Retinal pigment epithelial cell (primary cell): ENCODE results near the gene GUCA2B.

Experiments used
- DNase-seq: peaks from one replicate; pipeline ENCODE4 v3.0.0-alpha.2; 2010; ENCODE audit warnings: low read depth
- H3K4me3 ChIP-seq: 2 replicates; pipeline ENCODE4 v1.5.1; 2011; ENCODE audit warnings: mild to moderate bottlenecking, low read length, control low read depth, moderate library complexity
- CTCF ChIP-seq: conservative IDR thresholded peaks from 2 replicates; pipeline ENCODE4 v1.5.1; 2011; ENCODE audit warnings: low read depth, low read length, control low read depth, inconsistent platforms

Gene GUCA2B

DNA sequence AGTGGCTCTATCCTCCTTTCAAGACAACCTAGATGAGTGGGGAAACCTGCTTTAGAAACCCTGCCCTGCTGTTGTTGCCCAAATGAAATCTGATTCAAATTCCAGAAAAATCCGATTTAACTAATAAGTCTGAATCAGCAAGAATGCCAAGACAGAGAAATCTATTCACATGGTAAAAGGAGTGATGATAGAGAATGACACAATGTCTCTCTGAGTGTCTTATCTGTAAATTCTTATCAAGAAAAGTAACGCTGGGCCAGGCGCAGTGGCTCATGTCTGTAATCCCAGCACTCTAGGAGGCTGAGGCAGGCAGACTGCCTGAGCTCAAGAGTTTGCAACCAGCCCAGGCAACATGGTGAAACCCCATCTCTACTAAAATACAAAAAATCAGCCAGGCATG lies 25.0 kb downstream of the GUCA2B start:
- no peak for TF ChIP-seq CTCF
- no peak for DNase-seq
- no peak overlapping the region for H3K4me3 ChIP-seq

- TF ChIP-seq CTCF: no peak
- DNase-seq: peak; percentile 69
- H3K4me3 ChIP-seq: no peak overlapping the region
Observed at GRCh38 chr1:42179275-42179674, 26.1 kb downstream of the GUCA2B start.

DNA sequence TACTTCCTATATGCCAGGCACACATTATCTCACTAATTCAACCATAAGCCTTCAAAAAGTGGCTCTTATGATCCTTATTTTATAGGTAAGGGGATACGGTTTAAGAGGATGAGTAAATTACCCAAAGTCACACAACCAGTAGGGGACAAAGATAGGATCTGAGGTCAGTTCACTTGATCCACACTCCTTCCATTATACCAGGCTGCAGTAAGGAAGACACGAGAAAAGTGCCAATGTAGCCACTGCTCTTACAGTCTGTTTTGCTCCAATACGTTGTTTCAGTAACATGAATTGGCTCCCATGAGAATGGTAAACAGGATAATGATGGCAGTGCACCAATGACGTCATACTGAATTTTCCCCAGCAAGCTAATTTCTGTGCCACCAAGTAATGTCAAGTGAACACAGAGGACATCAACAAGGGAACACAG lies 26.7 kb downstream of the GUCA2B start:
- no peak for TF ChIP-seq CTCF
- no peak for DNase-seq
- H3K4me3 ChIP-seq: no peak overlapping the region

- H3K4me3 ChIP-seq: no peak overlapping the region
- no peak for TF ChIP-seq CTCF
- DNase-seq: no peak
Observed at GRCh38 chr1:42181687-42182086, 28.5 kb downstream of the GUCA2B start.

- DNase-seq: no peak
- TF ChIP-seq CTCF: no peak
- no peak overlapping the region for H3K4me3 ChIP-seq
Observed at GRCh38 chr1:42183210-42183956, 30.2 kb downstream of the GUCA2B start.

GRCh38 chr1:42183957-42184268 lies 30.7 kb downstream of the GUCA2B start:
- no peak for TF ChIP-seq CTCF
- no peak overlapping the region for H3K4me3 ChIP-seq
- no peak for DNase-seq

DNA sequence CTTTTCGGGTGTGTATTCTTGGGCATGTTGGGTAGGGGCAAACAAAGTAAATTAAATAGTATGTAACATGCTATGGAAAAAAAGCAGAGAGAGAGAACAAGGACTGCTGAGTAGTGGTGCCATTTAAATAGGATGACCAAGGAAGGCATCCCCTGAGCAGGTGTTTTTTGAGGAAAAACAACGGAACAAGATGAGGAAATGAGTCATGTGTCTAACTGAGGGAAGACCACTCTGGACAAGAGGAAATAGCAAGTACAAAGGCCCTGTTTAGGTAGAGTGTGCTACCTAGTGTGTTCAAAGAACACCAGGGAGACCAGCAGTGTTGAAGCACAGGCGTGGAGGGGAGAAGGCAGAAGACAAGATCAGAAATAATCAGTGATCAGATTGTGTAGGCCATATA lies 31.4 kb downstream of the GUCA2B start:
- no peak overlapping the region for H3K4me3 ChIP-seq
- no peak for DNase-seq

More for the DNA sequence above, 31.4 kb downstream of the GUCA2B start:
- no peak for TF ChIP-seq CTCF
